HepG2 (cell line): Measurements from ENCODE around the gene C1orf116.

Experiments
- BRD4 ChIP-seq: sonication (generic); formaldehyde crosslinking; IDR thresholded peaks from 2 replicates; pipeline ENCODE4 v1.4.0; 2020; ENCODE audit warnings: missing genetic modification reagents
- CENPX ChIP-seq: sonication (generic); formaldehyde crosslinking; IDR thresholded peaks from 2 replicates; pipeline ENCODE4 v1.9.0; 2021; ENCODE audit warnings: mild to moderate bottlenecking, missing genetic modification reagents, moderate library complexity
- CTCF ChIP-seq: sonication (generic); formaldehyde crosslinking; IDR thresholded peaks from 2 replicates; pipeline ENCODE4 v1.5.0; 2020; ENCODE audit warnings: mild to moderate bottlenecking, missing genetic modification reagents, moderate library complexity
- PCBP1 ChIP-seq: fragments of 200-400 bp; formaldehyde crosslinking; IDR thresholded peaks from 2 replicates; pipeline ENCODE4 v1.6.1; 2017; ENCODE audit warnings: mild to moderate bottlenecking, low read depth, low read length, borderline replicate concordance
- POLR2A ChIP-seq, 2 experiments: IDR thresholded peaks; 2 replicates each; pipeline ENCODE4 v1.6.1; 2011; ENCODE audit warnings: low read depth in 2 of 2, low read length in 2 of 2, mild to moderate bottlenecking in 1 of 2, moderate library complexity in 1 of 2; ENCODE audit not compliant: insufficient read depth in 1 of 2
- RARG ChIP-seq: sonication (generic); formaldehyde crosslinking; IDR thresholded peaks from 2 replicates; pipeline ENCODE4 v1.4.0; 2020; ENCODE audit warnings: low read depth, mild to moderate bottlenecking, missing genetic modification reagents
- ZNF773 ChIP-seq: sonication (generic); formaldehyde crosslinking; IDR thresholded peaks from 2 replicates; pipeline ENCODE4 v1.4.0; 2020; ENCODE audit warnings: missing genetic modification reagents, borderline replicate concordance

- TF ChIP-seq BRD4 (CRISPR knock-in tag): no peak
- TF ChIP-seq ZNF773: no peak
- TF ChIP-seq POLR2A (IDR thresholded peaks at IDR 0.05; ENCODE audit: insufficient read depth in 1 of 2, low read depth in 2 of 2, low read length in 2 of 2): no peak
- TF ChIP-seq PCBP1: no peak
- no peak for TF ChIP-seq RARG (CRISPR knock-in tag)
- no peak for TF ChIP-seq CENPX (CRISPR knock-in tag)
- TF ChIP-seq CTCF: no peak
Measured at GRCh38 chr1:207058252-207058651, 25.7 kb upstream of the C1orf116 start.
